Measurements from ENCODE around the gene MED26.

Gene MED26

DNA sequence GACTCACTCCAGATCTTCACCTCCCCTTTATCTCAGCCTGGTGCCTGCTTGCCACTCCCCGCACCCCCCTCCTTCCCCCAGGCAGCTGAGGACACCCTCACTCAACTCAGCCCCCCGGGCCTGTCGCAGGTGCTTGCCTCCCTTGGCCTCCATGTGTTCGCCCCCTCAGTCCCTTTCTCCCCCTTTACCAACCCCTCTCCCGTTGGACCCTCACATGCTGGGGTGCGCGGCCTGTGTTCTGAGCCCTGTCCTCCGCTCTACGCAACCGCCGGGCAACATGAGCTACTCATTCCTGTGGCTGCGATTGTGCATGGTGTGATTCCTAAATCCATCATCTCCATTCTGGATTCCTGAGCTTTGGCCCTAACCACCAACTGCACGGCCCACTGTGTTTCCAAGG lies 90.9 kb downstream of the MED26 start:
- no peak for DNase-seq (ENCODE audit: low spot score)

DNA sequence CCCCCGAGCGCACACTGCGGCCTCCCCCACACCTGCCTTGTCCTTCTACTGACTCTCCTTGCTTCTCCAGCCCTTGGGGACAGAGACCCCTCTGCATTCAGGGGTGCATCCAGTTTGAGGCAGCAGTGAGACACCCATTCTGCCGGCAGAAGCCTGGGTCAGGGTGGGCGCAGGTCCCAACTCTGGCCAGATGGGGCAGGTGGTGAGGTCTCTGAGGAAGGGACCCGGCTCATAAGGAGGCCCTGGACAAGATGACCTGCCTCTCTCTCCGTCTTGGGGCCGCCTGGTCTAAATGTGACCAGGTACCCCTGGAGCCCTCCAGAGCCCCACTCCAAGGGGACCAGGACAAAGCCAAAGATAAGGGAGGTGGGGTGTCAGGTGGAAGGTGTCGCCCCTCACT lies 91.9 kb downstream of the MED26 start:
- DNase-seq (ENCODE audit: low spot score) = no peak

GRCh38 chr19:16535381-16535780 lies 92.6 kb downstream of the MED26 start:
- DNase-seq (ENCODE audit: low spot score) = no peak

- DNase-seq (ENCODE audit: low spot score) = no peak
Observed at GRCh38 chr19:16532440-16533234, 95.4 kb downstream of the MED26 start.

GRCh38 chr19:16531380-16531669 lies 96.7 kb downstream of the MED26 start:
- no peak for DNase-seq (ENCODE audit: low spot score)

DNA sequence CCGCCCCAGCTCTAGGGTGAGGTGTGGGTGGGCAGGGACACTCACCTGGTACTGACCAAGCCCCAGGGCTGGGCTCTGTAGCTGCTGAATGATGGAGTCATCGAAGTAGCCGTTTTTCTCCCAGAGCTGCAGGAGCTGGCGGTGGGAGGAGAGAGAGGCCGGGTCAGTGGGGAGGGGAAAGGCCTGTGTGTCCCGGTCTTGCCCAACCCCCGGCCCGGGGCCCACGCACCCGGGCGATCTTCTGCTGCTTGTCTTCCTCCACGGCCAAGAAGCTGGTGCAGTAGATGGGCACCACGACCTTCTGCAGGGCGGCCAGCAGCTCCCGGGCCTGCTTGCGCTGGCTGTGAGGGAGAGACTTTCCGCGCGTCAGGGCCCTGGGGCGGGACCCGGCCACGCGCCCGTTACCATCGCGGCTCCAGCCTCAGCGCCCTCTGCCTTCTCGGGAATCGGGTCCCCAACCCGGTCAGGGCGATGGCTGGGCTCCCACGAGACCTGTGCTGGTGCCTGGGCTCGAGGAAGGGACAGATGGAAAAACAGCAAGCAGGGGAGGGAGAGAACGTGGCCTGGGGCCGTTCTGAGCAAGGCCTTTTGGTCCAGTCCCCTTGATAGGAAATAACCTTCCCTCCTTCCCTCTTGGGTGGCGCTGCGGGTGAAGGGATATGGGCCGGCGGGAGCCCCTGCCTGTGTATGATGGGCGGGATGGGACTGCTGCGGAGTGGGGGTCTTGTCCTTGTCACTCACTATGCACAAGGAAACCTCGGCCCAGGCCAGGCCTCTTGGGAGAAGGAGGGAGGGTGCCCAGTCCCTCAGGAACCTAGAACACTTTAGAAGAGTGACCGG lies 97.2 kb downstream of the MED26 start:
- no peak for DNase-seq (ENCODE audit: low spot score)

- DNase-seq (ENCODE audit: low spot score) = no peak
Observed at GRCh38 chr19:16529466-16530144, 98.4 kb downstream of the MED26 start.

DNA sequence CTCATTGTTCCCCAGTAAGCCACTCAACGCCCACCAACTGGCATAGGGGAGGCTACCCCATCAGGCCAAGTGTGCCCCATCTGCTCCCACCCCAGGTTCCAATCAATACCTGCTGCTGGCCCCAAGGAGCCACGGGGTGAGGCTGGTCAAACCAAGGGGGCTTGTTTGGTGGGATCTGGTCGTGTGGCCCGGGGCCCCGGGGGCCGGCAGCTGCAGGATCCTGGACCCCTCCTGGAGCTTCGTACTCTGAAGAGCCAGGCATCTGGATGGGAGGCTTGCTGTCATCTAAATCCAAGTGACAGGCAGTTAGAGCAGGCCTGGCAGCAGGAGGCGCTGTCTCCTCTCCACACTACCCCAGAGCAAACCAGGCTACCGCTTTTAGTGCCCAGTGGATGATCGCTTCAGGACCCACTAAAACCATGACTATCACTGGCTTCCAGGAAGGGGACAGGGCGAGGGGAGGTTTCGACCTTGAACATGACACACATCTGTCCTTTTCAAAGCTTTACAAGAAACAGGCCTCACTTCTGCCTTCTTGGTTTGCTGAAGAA lies 100.0 kb downstream of the MED26 start:
- no peak for DNase-seq (ENCODE audit: low spot score)

- no peak for DNase-seq (ENCODE audit: low spot score)
Observed at GRCh38 chr19:16527334-16527935, 100.6 kb downstream of the MED26 start.

- DNase-seq (ENCODE audit: low spot score) = no peak
Observed at GRCh38 chr19:16525751-16526481, 102.1 kb downstream of the MED26 start.

DNA sequence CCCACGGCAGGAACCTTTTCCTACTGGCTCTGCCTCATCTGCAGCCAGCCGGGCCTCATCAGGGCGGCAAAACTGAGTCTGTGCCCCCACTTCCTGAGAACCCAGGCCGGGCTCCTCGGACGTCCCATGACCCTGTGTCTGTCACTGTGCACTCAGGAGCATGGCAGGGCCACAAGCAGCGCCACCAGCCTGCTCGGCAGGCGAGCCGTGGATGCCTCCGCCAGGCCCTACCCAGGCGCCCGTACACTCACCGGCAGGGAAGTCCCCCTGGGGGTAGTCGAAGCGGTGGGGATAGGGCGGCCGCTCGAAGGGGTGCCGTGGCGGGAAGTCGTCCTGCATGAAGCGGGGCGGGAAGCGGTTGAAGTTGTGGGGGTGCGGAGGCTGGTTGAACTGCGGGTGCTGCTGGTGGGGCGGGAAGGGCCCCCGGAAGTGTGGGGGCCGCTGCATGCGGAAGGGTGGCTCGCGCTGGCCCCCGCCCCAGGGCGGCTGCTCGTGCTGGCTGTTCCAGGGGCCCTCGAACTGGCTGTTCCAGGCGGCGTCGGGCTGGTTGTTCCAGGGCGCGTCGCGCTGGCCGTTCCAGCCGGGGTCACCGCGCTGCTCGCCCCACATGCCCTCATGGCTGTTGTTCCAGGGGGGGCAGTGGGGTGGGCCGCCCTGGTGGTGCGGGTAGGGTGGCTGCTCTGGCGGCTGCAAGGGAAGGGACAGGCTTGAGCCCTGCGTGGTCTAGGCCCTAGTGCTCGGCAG lies 102.8 kb downstream of the MED26 start:
- DNase-seq (ENCODE audit: low spot score) = no peak

Measured in HuH-7 (cell line).